ENCODE data around the gene LCOR.

Gene LCOR

GRCh38 chr10:96890580-96890979 lies 58.5 kb downstream of the LCOR start:
- DNase-seq: no peak

GRCh38 chr10:96891840-96892239 lies 59.7 kb downstream of the LCOR start:
- DNase-seq: no peak

GRCh38 chr10:96895662-96896424 lies 63.7 kb downstream of the LCOR start:
- no peak for DNase-seq

GRCh38 chr10:96896884-96897589 lies 64.9 kb downstream of the LCOR start:
- no peak for DNase-seq

- DNase-seq: no peak
These were observed 70.0 kb downstream of the LCOR start for GRCh38 chr10:96902117-96902516.

- DNase-seq: no peak
These were observed 70.7 kb downstream of the LCOR start for GRCh38 chr10:96902731-96903358.

GRCh38 chr10:96904648-96905047 lies 72.5 kb downstream of the LCOR start:
- no peak for DNase-seq

- DNase-seq: no peak
These were observed 74.8 kb downstream of the LCOR start for GRCh38 chr10:96906864-96907263.

GRCh38 chr10:96910488-96911395 lies 78.6 kb downstream of the LCOR start:
- DNase-seq: no peak

GRCh38 chr10:96912405-96912804 lies 80.3 kb downstream of the LCOR start:
- DNase-seq: no peak

- no peak for DNase-seq
These were observed 81.8 kb downstream of the LCOR start for GRCh38 chr10:96913906-96914305.

GRCh38 chr10:96917628-96918027 lies 85.5 kb downstream of the LCOR start:
- no peak for DNase-seq

- no peak for DNase-seq
These were observed 86.3 kb downstream of the LCOR start for GRCh38 chr10:96918214-96919002.

GRCh38 chr10:96919785-96920430 lies 87.8 kb downstream of the LCOR start:
- DNase-seq: no peak

GRCh38 chr10:96921655-96922054 lies 89.6 kb downstream of the LCOR start:
- no peak for DNase-seq

GRCh38 chr10:96922978-96923948 lies 91.2 kb downstream of the LCOR start:
- no peak for DNase-seq

- DNase-seq: no peak
These were observed 92.8 kb downstream of the LCOR start for GRCh38 chr10:96924861-96925260.

- no peak for DNase-seq
These were observed 98.4 kb downstream of the LCOR start for GRCh38 chr10:96930469-96930868.

- no peak for DNase-seq
These were observed 103.0 kb downstream of the LCOR start for GRCh38 chr10:96935148-96935547.

GRCh38 chr10:96935810-96936209 lies 103.7 kb downstream of the LCOR start:
- DNase-seq: no peak

All from stimulated activated CD4-positive, alpha-beta T cell treated with anti-CD3 and anti-CD28 coated beads, Interleukin-12 subunit alpha, Interleukin-12 subunit beta, amount 100 ng/mL, for 4 hours (primary cell).